CD4-positive, alpha-beta T cell (primary cell): Measurements from ENCODE around the gene JUNB. TPM values are rescaled to one million over a fixed set of nuclear protein-coding genes. Genes with fewer than 3 reads are reported as not detected.

Source experiments
- ATAC-seq: fragments of 200-7000 bp; cut with Tn5 transposase; one replicate; pipeline ENCODE4 v1.10.0; 2022; ENCODE audit warnings: mild to moderate bottlenecking; ENCODE audit not compliant: poor library complexity
- CTCF ChIA-PET: fragments of 350-600 bp; sonication (Branson Sonifier 250); formaldehyde crosslinking; loops from one replicate; lab custom pipeline; 2021; ENCODE audit warnings: antibody characterized with exemption, inconsistent platforms; lab: Charles Lee
- POLR2A ChIA-PET: fragments of 350-600 bp; sonication (Branson Sonifier 250); formaldehyde crosslinking; loops from one replicate; lab custom pipeline; 2021; ENCODE audit warnings: antibody characterized with exemption, inconsistent platforms; lab: Charles Lee
- DNase-seq, 14 experiments: peaks; one replicate each; pipeline ENCODE4 v3.0.0-alpha.2; 2013 to 2020; ENCODE audit warnings: mixed read lengths in 2 of 14
- H3K27ac ChIP-seq, 2 donors: one replicate each; pipeline versions ENCODE4 v1.5.1 to v1.7.0; 2013; ENCODE audit warnings: low read length in 2 of 2, low read depth in 1 of 2, mild to moderate bottlenecking in 1 of 2
- H3K27me3 ChIP-seq, 2 experiments: 1 replicate in 1 of 2; 2 replicates in 1 of 2; pipeline versions ENCODE4 v1.6.1 to v1.7.0; 2013; ENCODE audit warnings: low read length in 2 of 2, control low read depth in 1 of 2, mild to moderate bottlenecking in 1 of 2, moderate library complexity in 1 of 2; ENCODE audit not compliant: insufficient read depth in 2 of 2, control insufficient read depth in 1 of 2
- H3K36me3 ChIP-seq: one replicate; pipeline ENCODE4 v1.6.1; 2013; ENCODE audit warnings: low read length, control low read depth; ENCODE audit not compliant: insufficient read depth
- H3K4me1 ChIP-seq: one replicate; pipeline ENCODE4 v1.6.1; 2013; ENCODE audit warnings: low read length, control low read depth; ENCODE audit not compliant: insufficient read depth
- H3K4me3 ChIP-seq: one replicate; pipeline ENCODE4 v1.5.1; 2013; ENCODE audit warnings: mild to moderate bottlenecking, low read length, moderate library complexity
- H3K9me3 ChIP-seq, 2 experiments: 1 replicate in 1 of 2; 2 replicates in 1 of 2; pipeline versions ENCODE4 v1.6.1 to v1.7.0; 2013; ENCODE audit warnings: low read length in 2 of 2, mild to moderate bottlenecking in 2 of 2, control low read depth in 1 of 2, moderate library complexity in 1 of 2; ENCODE audit not compliant: control insufficient read depth in 1 of 2, insufficient read depth in 1 of 2
- H3K27ac Mint-ChIP-seq: one replicate; pipeline ENCODE4 v1.8.0; 2020; ENCODE audit warnings: mixed read lengths
- H3K27me3 Mint-ChIP-seq: one replicate; pipeline ENCODE4 v1.8.0; 2021; ENCODE audit warnings: mixed read lengths
- H3K36me3 Mint-ChIP-seq: one replicate; pipeline ENCODE4 v1.8.0; 2021; ENCODE audit warnings: low read depth, mixed read lengths
- H3K4me1 Mint-ChIP-seq: one replicate; pipeline ENCODE4 v1.8.0; 2021; ENCODE audit warnings: low read depth, mixed read lengths
- H3K4me3 Mint-ChIP-seq: one replicate; pipeline ENCODE4 v1.8.0; 2020; ENCODE audit warnings: mild to moderate bottlenecking, mixed read lengths
- H3K9me3 Mint-ChIP-seq: one replicate; pipeline ENCODE4 v1.8.0; 2020; ENCODE audit warnings: mixed read lengths
- intact Hi-C, 2 experiments: fragments of 100-400 bp; cut with DNase I in 1 of 2; cut with micrococcal nuclease in 1 of 2; formaldehyde crosslinking; loops; one replicate each; pipeline versions ENCODE4 v1.15.1 to v1.9.0; 2023 to 2025; cut with DNase I, micrococcal nuclease
- total RNA-seq, 174 experiments: library from RNA in 2 of 174; stranded (reverse) in 2 of 174; gene quantifications; one replicate each; pipeline ENCODE4 v1.2.3 and lab custom pipeline; 2021 to 2026
- TF ChIP-seq, protein P1 (sequence below): fragments of 200-600 bp; IDR thresholded peaks from one replicate; pipeline ENCODE4 v1.8.0; 2022; ENCODE audit warnings: antibody characterized with exemption, mild to moderate bottlenecking

Gene JUNB
- total RNA-seq, 2 experiments from 2014 or later, result 2,467 to 2,518 TPM

GRCh38 chr19:12838182-12838885 is 47.0 kb downstream of the JUNB start, which contains the start of gene MAST1:
Gene MAST1, plus strand, starts transcription at chr19:12838515. Its CDS starts 58 bp downstream, at chr19:12838573.
- peak; percentile 63 for ATAC-seq
- no peak within 1 kb of the TSS for H3K4me3 ChIP-seq
- intact Hi-C loops, result no loop called here
- TF ChIP-seq, protein P1, sequence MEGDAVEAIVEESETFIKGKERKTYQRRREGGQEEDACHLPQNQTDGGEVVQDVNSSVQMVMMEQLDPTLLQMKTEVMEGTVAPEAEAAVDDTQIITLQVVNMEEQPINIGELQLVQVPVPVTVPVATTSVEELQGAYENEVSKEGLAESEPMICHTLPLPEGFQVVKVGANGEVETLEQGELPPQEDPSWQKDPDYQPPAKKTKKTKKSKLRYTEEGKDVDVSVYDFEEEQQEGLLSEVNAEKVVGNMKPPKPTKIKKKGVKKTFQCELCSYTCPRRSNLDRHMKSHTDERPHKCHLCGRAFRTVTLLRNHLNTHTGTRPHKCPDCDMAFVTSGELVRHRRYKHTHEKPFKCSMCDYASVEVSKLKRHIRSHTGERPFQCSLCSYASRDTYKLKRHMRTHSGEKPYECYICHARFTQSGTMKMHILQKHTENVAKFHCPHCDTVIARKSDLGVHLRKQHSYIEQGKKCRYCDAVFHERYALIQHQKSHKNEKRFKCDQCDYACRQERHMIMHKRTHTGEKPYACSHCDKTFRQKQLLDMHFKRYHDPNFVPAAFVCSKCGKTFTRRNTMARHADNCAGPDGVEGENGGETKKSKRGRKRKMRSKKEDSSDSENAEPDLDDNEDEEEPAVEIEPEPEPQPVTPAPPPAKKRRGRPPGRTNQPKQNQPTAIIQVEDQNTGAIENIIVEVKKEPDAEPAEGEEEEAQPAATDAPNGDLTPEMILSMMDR, result no peak
- peaks cover 45% of the 10 kb centered on the region for H3K4me1 ChIP-seq
- peaks cover 85 to 91% of the 10 kb centered on the region in 2 experiments for H3K27me3 ChIP-seq
- H3K9me3 ChIP-seq, result peaks cover 0 to 41% of the 10 kb centered on the region in 2 experiments
- H3K27ac ChIP-seq, result no peak within 1 kb of the TSS
- H3K27ac Mint-ChIP-seq, result no peak within 1 kb of the TSS
- no peaks in the 10 kb centered on the region for H3K36me3 ChIP-seq
- no peaks in the 10 kb centered on the region for H3K9me3 Mint-ChIP-seq
- H3K27me3 Mint-ChIP-seq, result peaks cover 84% of the 10 kb centered on the region
- ChIA-PET CTCF (interaction anchor here (0.6 kb wide), 1 partner anchor 77 kb away, joined by 3 read pairs; no protein-coding TSS in a partner anchor), POLR2A (no interaction called here)
- no peaks in the 10 kb centered on the region for H3K36me3 Mint-ChIP-seq
- H3K4me3 Mint-ChIP-seq, result peak within 1 kb of the TSS; percentile 47
- peak in 10 of 14 experiments; percentile 16 to 84 (median 45) for DNase-seq
- peaks cover 42% of the 10 kb centered on the region for H3K4me1 Mint-ChIP-seq

DNA sequence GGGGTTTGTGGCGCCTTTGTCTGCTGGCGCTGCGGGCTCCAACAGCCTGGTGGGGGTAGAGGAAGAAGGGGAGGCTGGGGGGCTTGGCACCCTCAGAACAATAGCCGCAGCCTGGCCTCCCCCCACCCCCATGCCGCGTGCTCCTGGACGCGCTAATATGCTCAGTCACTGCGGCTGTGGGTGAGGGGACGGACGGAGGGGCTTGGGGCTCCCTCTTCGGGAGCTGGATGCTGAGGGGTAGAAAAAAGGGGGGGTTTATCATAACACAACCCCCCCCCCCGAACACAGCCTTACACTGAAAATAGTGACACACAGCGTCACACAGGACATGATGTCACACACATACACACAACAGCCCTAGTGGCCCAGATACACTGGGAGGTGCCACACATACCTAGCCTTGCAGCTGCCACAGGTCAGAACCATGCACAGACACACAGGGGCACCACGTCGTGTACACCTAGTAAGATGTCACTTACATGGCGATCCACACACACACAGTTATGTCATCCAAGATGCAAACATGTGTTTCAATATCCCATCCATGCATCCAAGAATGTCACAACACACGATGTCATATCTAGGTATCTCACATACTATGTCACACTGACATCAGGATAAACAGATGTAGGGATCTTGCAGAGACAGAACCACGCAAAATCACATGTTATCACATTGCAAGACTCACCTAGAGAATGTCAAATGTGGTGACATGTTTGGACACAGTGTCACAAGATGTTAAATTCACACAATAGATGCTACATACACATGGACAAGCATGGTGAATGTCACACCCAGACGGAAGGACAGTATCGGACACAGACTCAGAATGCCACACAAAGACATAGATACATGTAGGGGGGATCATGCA is 47.8 kb downstream of the JUNB start:
- Histone ChIP-seq H3K36me3 (no peaks in the 10 kb centered on the region), H3K4me3 (no peak overlapping the region), H3K27ac (no peak overlapping the region), H3K4me1 (peaks cover 39% of the 10 kb centered on the region), H3K9me3 (peaks cover 0 to 40% of the 10 kb centered on the region in 2 experiments), H3K27me3 (peaks cover 86 to 93% of the 10 kb centered on the region in 2 experiments)
- DNase-seq (peak in 3 of 14 experiments; percentile 44 to 59 (median 50)), ATAC-seq (peak; percentile 58)
- no peaks in the 10 kb centered on the region for H3K36me3 Mint-ChIP-seq
- TF ChIP-seq, protein P1, result no peak
- peaks cover 41% of the 10 kb centered on the region for H3K4me1 Mint-ChIP-seq
- H3K27ac Mint-ChIP-seq, result no peak overlapping the region
- H3K9me3 Mint-ChIP-seq, result no peaks in the 10 kb centered on the region
- peak overlapping the region; percentile 47 for H3K4me3 Mint-ChIP-seq
- POLR2A ChIA-PET, result no interaction called here
- intact Hi-C loops, result no loop called here
- CTCF ChIA-PET, result interaction anchor here (0.6 kb wide), 1 partner anchor 78 kb away, joined by 3 read pairs; no protein-coding TSS in a partner anchor
- H3K27me3 Mint-ChIP-seq, result peaks cover 84% of the 10 kb centered on the region
